ENCODE results near the gene TYW3. TPM values are rescaled to one million over a fixed set of nuclear protein-coding genes. Genes with fewer than 3 reads are reported as not detected.

TYW3 gene
- total and polyA plus RNA-seq, 2 of the 4 experiments (the other 2 are of a cell fraction), result 9.3 to 16.5 TPM

GRCh38 chr1:74697832-74698231 lies 35.1 kb upstream of the TYW3 start:
- in situ Hi-C loops (cut with MboI; ENCODE audit: low sequenced_read_pairs) (no loop called here), dilution Hi-C loops (cut with HindIII; ENCODE audit: low sequenced_read_pairs, unreplicated experiment) (no loop called here), intact Hi-C loops (cut with micrococcal nuclease) (loop anchor here (10.0 kb wide), 1 partner anchor 193 kb away; no protein-coding TSS in a partner anchor)
- no peak for TF ChIP-seq SMC3 (IDR thresholded peaks at IDR 0.05; ENCODE audit: low read depth, low read length)
- TF ChIP-seq FOS (IDR thresholded peaks at IDR 0.05; ENCODE audit: low read depth, low read length), result no peak
- no peak for TF ChIP-seq RFX5 (IDR thresholded peaks at IDR 0.05; ENCODE audit: low read depth, low read length)
- TF ChIP-seq MXI1 (IDR thresholded peaks at IDR 0.05; ENCODE audit: borderline replicate concordance, low read depth, low read length), result no peak
- TF ChIP-seq BHLHE40 (IDR thresholded peaks at IDR 0.05; ENCODE audit: low read depth, low read length), result no peak
- TF ChIP-seq USF2 (IDR thresholded peaks at IDR 0.05; ENCODE audit: low read depth, low read length), result no peak
- TF ChIP-seq CEBPB (IDR thresholded peaks at IDR 0.05; ENCODE audit: low read depth, low read length), result no peak
- TF ChIP-seq MAZ (IDR thresholded peaks at IDR 0.05; ENCODE audit: borderline replicate concordance, low read depth, low read length), result no peak
- TF ChIP-seq ELK1 (IDR thresholded peaks at IDR 0.05; ENCODE audit: borderline replicate concordance, low read depth, low read length), result no peak
- no peak for TF ChIP-seq RAD21 (IDR thresholded peaks at IDR 0.05; ENCODE audit: low read length)
- no peak for TF ChIP-seq CTCF (conservative IDR thresholded peaks at IDR 0.05; ENCODE audit: low read depth, low read length)
- no peak for TF ChIP-seq MAFK (IDR thresholded peaks at IDR 0.05; ENCODE audit: low read depth, low read length)
- TF ChIP-seq RCOR1 (IDR thresholded peaks at IDR 0.05; ENCODE audit: insufficient replicate concordance, low read length), result no peak
- TF ChIP-seq CHD1 (IDR thresholded peaks at IDR 0.05; ENCODE audit: low read depth, low read length), result no peak
- TF ChIP-seq NFE2L2 (IDR thresholded peaks at IDR 0.05; ENCODE audit: low read depth, low read length), result no peak
- TF ChIP-seq POLR2A (IDR thresholded peaks at IDR 0.05; ENCODE audit: low read depth, low read length), result no peak
- H2BK120ac ChIP-seq (ENCODE audit: low read depth, low read length), result no peak overlapping the region
- no peak overlapping the region for H3K4ac ChIP-seq (ENCODE audit: low read depth, low read length)
- no peaks in the 10 kb centered on the region for H3K9me3 ChIP-seq (ENCODE audit: control insufficient read depth, insufficient read depth, low read length)
- no peaks in the 10 kb centered on the region for H3K36me3 ChIP-seq (ENCODE audit: control insufficient read depth, insufficient read depth, low read length)
- H3K79me1 ChIP-seq (ENCODE audit: low read depth in 1 of 2, low read length in 2 of 2), result no peaks in the 10 kb centered on the region
- H3K23ac ChIP-seq (ENCODE audit: low read depth, low read length), result no peak overlapping the region
- H3K4me1 ChIP-seq (ENCODE audit: control insufficient read depth, insufficient read depth, low read length), result no peaks in the 10 kb centered on the region
- no peak overlapping the region for H3K4me3 ChIP-seq (ENCODE audit: insufficient read depth, low read depth, low read length)
- WGBS, 2 experiments (ENCODE audit: extremely low coverage in 2 of 2, insufficient read length in 1 of 2), result 80% methylated on average over 1 of the region's 2 CpGs; no CpG with 5 or more reads in 1 of the 2 experiments
- no peaks in the 10 kb centered on the region for H4K20me1 ChIP-seq (ENCODE audit: insufficient read depth, low read length)
- H2BK20ac ChIP-seq (ENCODE audit: low read depth, low read length), result no peak overlapping the region
- no peak for ATAC-seq (ENCODE audit: low read depth)
- no peak overlapping the region for H3K56ac ChIP-seq (ENCODE audit: extremely low read depth, insufficient read depth, low read length)
- no peak overlapping the region for H2BK5ac ChIP-seq (ENCODE audit: low read depth, low read length, poor library complexity, severe bottlenecking)
- CTCF ChIA-PET, result interaction anchor here (1.3 kb wide), 1 partner anchor 8 kb away, joined by 6 read pairs; no protein-coding TSS in a partner anchor
- H2AFZ ChIP-seq (replicated peaks; ENCODE audit: low read length, poor library complexity), result no peak overlapping the region
- no peaks in the 10 kb centered on the region for H3K27me3 ChIP-seq (ENCODE audit: control insufficient read depth, insufficient read depth, low read length)
- H4K91ac ChIP-seq (ENCODE audit: insufficient read depth, low read depth, low read length), result no peak overlapping the region
- no peak overlapping the region for H3K14ac ChIP-seq (replicated peaks; ENCODE audit: low read depth, low read length)
- no peak overlapping the region for H3K18ac ChIP-seq (ENCODE audit: low read depth, low read length)
- POLR2A ChIA-PET (ENCODE audit: unreplicated experiment), result no interaction called here
- no peak overlapping the region for H2AK5ac ChIP-seq (ENCODE audit: low read depth, low read length)
- no peak overlapping the region for H2BK15ac ChIP-seq (ENCODE audit: low read depth, low read length)
- H3K9me1 ChIP-seq (ENCODE audit: insufficient read depth, low read length), result no peaks in the 10 kb centered on the region
- H3K9ac ChIP-seq (ENCODE audit: low read depth, low read length), result no peak overlapping the region
- BruUV-seq (replicated peaks), result no TSS peak
- H4K5ac ChIP-seq (ENCODE audit: low read depth, low read length), result no peak overlapping the region
- no peak overlapping the region for H3K27ac ChIP-seq (ENCODE audit: insufficient read depth, low read length)
- no peak overlapping the region for H3K4me2 ChIP-seq (ENCODE audit: low read depth, low read length)
- H2AK9ac ChIP-seq (replicated peaks; ENCODE audit: low read depth, low read length, poor library complexity), result no peak overlapping the region
- no peak for DNase-seq
- no peak overlapping the region for H4K8ac ChIP-seq (ENCODE audit: low read depth in 2 of 2, low read length in 2 of 2)

Data from IMR-90 (cell line).